Cardiac fibroblast (primary cell): Measurements from ENCODE around the gene RAB11FIP4.

Experiments used
- DNase-seq, 2 donors: peaks; one replicate each; pipeline versions ENCODE4 v3.0.0 to v3.0.0-alpha.2; 2010; ENCODE audit warnings: low read depth in 2 of 2
- H3K4me3 ChIP-seq, 2 donors: replicated peaks in 1 of 2; 1 replicate in 1 of 2; 2 replicates in 1 of 2; pipeline ENCODE4 v1.5.1; 2011; ENCODE audit warnings: low read depth in 2 of 2, low read length in 2 of 2, mild to moderate bottlenecking in 2 of 2, moderate library complexity in 1 of 2
- TF ChIP-seq, protein P1 (sequence below): IDR thresholded peaks from one replicate; pipeline ENCODE4 v1.5.1; 2011; ENCODE audit warnings: low read depth, mild to moderate bottlenecking, low read length, inconsistent platforms

Gene RAB11FIP4

DNA sequence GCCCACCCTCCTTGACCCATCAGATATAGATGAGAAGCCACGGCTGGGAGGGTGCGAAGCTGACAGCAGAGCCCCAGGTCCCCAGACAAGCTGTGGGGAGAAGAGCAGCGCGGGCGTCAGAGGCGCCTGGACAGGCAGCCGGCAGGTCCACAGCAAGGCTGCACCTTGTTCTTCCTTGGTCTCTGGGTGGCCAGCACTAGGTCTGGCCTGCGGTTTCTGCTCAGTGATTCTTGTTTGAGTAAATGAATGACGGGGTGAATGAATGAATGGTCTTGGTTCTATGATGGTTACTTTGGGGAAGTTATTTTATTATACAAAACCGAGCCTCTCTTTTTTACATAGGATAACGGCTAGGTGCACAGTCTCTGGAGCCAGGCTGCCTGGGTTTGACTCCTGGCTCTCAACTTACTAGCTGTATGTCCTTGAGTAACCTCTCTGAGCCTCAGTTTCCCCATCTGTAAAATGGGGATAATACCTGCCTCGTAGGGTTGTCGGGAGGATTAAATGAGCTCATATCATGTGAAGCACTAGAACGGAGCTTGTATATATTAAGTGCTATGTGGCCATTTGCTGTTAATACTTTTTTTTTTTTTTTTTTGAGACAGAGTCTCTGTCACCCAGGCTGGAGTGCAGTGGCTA lies 86.1 kb downstream of the RAB11FIP4 start:
- no peak overlapping the region for H3K4me3 ChIP-seq
- TF ChIP-seq, protein P1, sequence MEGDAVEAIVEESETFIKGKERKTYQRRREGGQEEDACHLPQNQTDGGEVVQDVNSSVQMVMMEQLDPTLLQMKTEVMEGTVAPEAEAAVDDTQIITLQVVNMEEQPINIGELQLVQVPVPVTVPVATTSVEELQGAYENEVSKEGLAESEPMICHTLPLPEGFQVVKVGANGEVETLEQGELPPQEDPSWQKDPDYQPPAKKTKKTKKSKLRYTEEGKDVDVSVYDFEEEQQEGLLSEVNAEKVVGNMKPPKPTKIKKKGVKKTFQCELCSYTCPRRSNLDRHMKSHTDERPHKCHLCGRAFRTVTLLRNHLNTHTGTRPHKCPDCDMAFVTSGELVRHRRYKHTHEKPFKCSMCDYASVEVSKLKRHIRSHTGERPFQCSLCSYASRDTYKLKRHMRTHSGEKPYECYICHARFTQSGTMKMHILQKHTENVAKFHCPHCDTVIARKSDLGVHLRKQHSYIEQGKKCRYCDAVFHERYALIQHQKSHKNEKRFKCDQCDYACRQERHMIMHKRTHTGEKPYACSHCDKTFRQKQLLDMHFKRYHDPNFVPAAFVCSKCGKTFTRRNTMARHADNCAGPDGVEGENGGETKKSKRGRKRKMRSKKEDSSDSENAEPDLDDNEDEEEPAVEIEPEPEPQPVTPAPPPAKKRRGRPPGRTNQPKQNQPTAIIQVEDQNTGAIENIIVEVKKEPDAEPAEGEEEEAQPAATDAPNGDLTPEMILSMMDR, result no peak
- no peak for DNase-seq

DNA sequence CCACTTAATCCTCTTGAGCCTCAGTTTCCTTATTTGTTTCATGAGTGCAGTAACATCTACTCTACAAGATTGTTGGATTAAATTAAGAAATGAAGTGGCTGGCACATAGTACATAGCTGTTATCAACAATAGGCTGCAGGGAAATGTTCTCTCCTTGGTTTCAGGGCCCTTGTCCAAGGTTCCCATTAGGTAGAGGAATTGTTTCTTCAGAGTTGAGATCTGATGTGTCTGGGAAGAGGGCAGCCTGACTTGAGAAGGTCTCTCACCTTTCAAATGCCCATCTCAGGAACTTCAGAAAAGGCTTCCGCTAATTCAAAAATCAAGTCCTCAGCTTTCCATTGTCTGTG lies 87.6 kb downstream of the RAB11FIP4 start:
- TF ChIP-seq, protein P1, result no peak
- no peak overlapping the region for H3K4me3 ChIP-seq
- DNase-seq, result no peak

DNA sequence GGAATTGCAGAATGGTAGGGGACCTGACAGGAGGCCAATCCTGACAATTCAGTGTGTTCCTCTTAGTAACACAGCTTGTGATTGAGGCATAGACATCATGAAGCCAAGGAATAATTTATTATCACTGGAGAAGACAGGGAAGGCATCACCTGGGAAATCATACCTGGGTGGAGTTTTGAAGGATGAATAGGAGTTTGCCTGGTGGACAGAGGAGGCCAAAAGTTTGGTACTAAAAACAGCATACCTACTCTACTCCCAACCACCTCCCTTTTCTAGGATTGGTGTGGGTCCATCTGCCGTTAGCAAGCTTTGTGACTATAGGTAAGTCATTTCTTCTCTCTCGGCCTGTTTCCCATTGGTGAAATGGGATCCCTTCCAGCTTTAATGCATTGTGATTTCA lies 88.0 kb downstream of the RAB11FIP4 start:
- TF ChIP-seq, protein P1, result no peak
- no peak for DNase-seq
- no peak overlapping the region for H3K4me3 ChIP-seq

DNA sequence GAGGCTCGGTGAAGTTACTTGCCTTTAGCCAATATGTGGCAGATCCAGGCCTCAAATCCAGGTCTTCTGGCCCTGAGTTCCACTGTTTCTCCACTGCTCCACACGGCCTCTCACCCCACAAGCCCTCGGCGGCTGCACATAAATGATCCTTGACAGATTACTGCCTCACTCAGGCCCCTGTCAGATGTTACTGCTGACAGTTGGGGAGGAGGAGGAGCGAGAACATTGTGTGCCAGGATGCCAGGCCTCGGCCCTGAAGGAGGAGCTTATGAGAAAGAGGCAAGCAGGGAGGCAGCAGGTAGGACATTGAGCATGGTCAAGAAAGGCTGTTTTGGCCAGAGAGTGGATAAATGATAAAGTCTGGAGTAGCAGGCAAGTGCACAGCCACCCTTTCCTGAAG lies 88.6 kb downstream of the RAB11FIP4 start:
- H3K4me3 ChIP-seq, result no peak overlapping the region
- no peak for DNase-seq
- TF ChIP-seq, protein P1, result no peak

DNA sequence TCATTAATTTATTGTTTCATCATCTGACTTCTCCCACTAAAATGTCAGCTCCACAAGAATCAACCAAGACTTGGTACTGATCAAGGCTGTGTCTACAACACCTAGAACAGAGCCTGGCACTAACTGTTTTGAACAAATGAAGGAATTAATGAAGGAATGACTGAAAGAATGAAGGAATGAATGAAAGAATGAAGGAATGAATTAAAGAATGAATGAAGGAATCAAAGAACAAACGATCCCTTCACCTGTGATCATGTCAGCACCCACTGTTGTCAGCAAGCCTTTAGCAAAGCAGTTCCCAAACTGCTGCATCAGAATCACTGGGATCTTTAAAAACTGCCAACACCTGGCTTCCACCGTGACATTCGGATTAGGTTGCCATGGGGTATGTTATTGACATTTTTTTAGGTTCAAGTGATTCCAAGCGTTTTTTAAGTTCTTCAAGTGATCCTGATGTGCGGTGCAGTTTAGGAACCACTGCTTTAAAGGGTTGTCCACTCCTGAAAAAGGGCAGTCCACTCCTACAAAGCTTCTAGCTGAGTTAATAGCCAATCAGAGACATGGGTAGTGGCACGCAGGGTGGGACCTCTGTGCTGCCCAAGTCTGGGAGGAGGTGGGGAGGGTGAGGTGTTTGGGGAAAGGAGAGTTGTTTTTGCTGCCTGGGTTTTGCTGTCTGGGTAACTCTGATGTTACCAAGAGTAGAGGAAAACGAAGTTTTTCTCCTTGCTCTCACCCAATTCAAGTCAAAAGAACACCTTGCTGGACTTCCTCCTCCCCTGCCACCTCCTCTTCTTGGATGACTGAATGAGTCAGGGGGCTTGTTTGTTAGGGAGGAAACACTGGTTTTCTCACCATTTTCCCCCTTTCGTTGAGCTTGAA lies 89.7 kb downstream of the RAB11FIP4 start:
- TF ChIP-seq, protein P1, result no peak
- DNase-seq, result no peak
- no peak overlapping the region for H3K4me3 ChIP-seq

DNA sequence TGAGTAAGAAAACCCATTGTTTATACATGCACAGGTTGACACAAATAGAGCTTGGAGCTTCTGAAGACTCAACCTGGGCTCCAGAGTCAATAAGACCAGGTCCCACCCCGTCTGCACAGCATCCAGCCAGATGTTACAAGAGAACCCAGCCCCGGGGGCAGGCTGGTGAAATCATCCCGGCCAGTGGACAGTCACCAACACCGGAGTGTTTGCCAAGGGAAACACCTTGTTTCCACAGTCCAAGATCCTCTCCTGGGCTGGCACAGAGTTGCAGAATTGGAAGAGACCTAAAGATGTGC lies 90.3 kb downstream of the RAB11FIP4 start:
- DNase-seq, result no peak
- no peak overlapping the region for H3K4me3 ChIP-seq
- TF ChIP-seq, protein P1, result no peak
